Neural cell (in vitro differentiated cells): ENCODE results near the gene MTREX. TPM values are rescaled to one million over a fixed set of nuclear protein-coding genes. Genes with fewer than 3 reads are reported as not detected.

ENCODE experiments used
- H2AFZ ChIP-seq: fragments of 200-600, 300-800 bp; sonication (generic), shearing (Covaris generic); 2 replicates; pipeline ENCODE4 v1.6.0; 2014; ENCODE audit warnings: low read depth, mild to moderate bottlenecking, antibody characterized with exemption, low read length, moderate library complexity
- H3F3A ChIP-seq: fragments of 200-600 bp; shearing (Covaris generic); 2 replicates; pipeline ENCODE4 v1.6.1; 2016; ENCODE audit warnings: mild to moderate bottlenecking, moderate library complexity, mixed read lengths, antibody characterized with exemption, low read length; ENCODE audit not compliant: insufficient read depth, poor library complexity, severe bottlenecking
- H3K27ac ChIP-seq: fragments of 200-600, 300-800 bp; sonication (generic), shearing (Covaris generic); 2 replicates; pipeline ENCODE4 v1.5.1; 2014; ENCODE audit warnings: mild to moderate bottlenecking, low read length, moderate library complexity
- H3K27me3 ChIP-seq: fragments of 300-800, 200-600 bp; sonication (generic), shearing (Covaris generic); 2 replicates; pipeline ENCODE4 v1.6.0; 2014; ENCODE audit warnings: mild to moderate bottlenecking, low read depth, low read length, moderate library complexity; ENCODE audit not compliant: insufficient read depth
- H3K36me3 ChIP-seq: fragments of 300-800, 200-600 bp; sonication (generic), shearing (Covaris generic); 2 replicates; pipeline ENCODE4 v1.5.1; 2014; ENCODE audit warnings: mild to moderate bottlenecking, antibody characterized with exemption, low read length, moderate library complexity; ENCODE audit not compliant: insufficient read depth
- H3K4me2 ChIP-seq: fragments of 300-800, 200-600 bp; sonication (generic), shearing (Covaris generic); 2 replicates; pipeline ENCODE4 v1.6.0; 2014; ENCODE audit warnings: mild to moderate bottlenecking, low read length
- H3K4me3 ChIP-seq: fragments of 300-800, 200-600 bp; sonication (generic), shearing (Covaris generic); 2 replicates; pipeline ENCODE4 v1.5.1; 2014; ENCODE audit warnings: mild to moderate bottlenecking, low read length, moderate library complexity
- H3K79me2 ChIP-seq: fragments of 200-600 bp; shearing (Covaris generic); replicated peaks from 2 replicates; pipeline ENCODE4 v1.6.0; 2014; ENCODE audit warnings: mild to moderate bottlenecking, low read length, moderate library complexity; ENCODE audit not compliant: insufficient read depth
- H3K9ac ChIP-seq: fragments of 300-800, 200-600 bp; sonication (generic), shearing (Covaris generic); 2 replicates; pipeline ENCODE4 v1.6.1; 2016; ENCODE audit warnings: mild to moderate bottlenecking, low read length, mixed read lengths
- H3K9me2 ChIP-seq: fragments of 200-600 bp; shearing (Covaris generic); 2 replicates; pipeline ENCODE4 v1.6.1; 2016; ENCODE audit warnings: mild to moderate bottlenecking, low read length, mixed read lengths; ENCODE audit not compliant: insufficient read depth
- H3K9me3 ChIP-seq: fragments of 200-600, 300-800 bp; sonication (generic), shearing (Covaris generic); 2 replicates; pipeline ENCODE4 v1.6.1; 2016; ENCODE audit warnings: mild to moderate bottlenecking, mixed run types, low read length, moderate library complexity, mixed read lengths
- H4K20me1 ChIP-seq: fragments of 200-600 bp; shearing (Covaris generic); 2 replicates; pipeline ENCODE4 v1.6.1; 2016; ENCODE audit warnings: mild to moderate bottlenecking, mixed run types; ENCODE audit not compliant: insufficient read depth
- EP300 ChIP-seq: fragments of 450-650 bp; conservative IDR thresholded peaks from 2 replicates; pipeline ENCODE4 v1.6.1; 2014; ENCODE audit warnings: antibody characterized with exemption, mild to moderate bottlenecking, moderate library complexity; ENCODE audit not compliant: poor library complexity, severe bottlenecking
- EZH2 ChIP-seq: fragments of 200-600, 300-800 bp; shearing (Covaris generic), sonication (generic); IDR thresholded peaks from 2 replicates; pipeline ENCODE4 v1.6.1; 2014; ENCODE audit warnings: antibody characterized with exemption, low read length, borderline replicate concordance, mild to moderate bottlenecking; ENCODE audit not compliant: insufficient read depth, poor library complexity, severe bottlenecking
- MXI1 ChIP-seq: fragments of 450-650 bp; conservative IDR thresholded peaks from 2 replicates; pipeline ENCODE4 v1.6.1; 2014; ENCODE audit warnings: antibody characterized with exemption, mild to moderate bottlenecking; ENCODE audit not compliant: poor library complexity, severe bottlenecking
- POLR2AphosphoS5 ChIP-seq: IDR thresholded peaks from 2 replicates; pipeline ENCODE4 v1.6.1; 2012
- RAD21 ChIP-seq: fragments of 450-650 bp; conservative IDR thresholded peaks from 2 replicates; pipeline ENCODE4 v1.6.1; 2014; ENCODE audit warnings: antibody characterized with exemption, mild to moderate bottlenecking, moderate library complexity
- REST ChIP-seq: IDR thresholded peaks from 2 replicates; pipeline ENCODE4 v1.6.1; 2012; ENCODE audit warnings: borderline replicate concordance
- SMC3 ChIP-seq: fragments of 450-650 bp; conservative IDR thresholded peaks from 2 replicates; pipeline ENCODE4 v1.6.1; 2014; ENCODE audit warnings: antibody characterized with exemption, mild to moderate bottlenecking, moderate library complexity; ENCODE audit not compliant: poor library complexity
- TAF1 ChIP-seq: IDR thresholded peaks from 2 replicates; pipeline ENCODE4 v1.6.1; 2012; ENCODE audit warnings: low read depth
- polyA plus RNA-seq: library from polyadenylated mRNA; depleted of rRNA; stranded (reverse); fragments of >200 nt; gene quantifications from 2 replicates; pipeline ENCODE4 v1.2.3, GENCODE V29; 2014
- TF ChIP-seq, protein P1 (sequence below): fragments of 450-650 bp; IDR thresholded peaks from 2 replicates; pipeline ENCODE4 v1.5.1; 2014; ENCODE audit warnings: antibody characterized with exemption, mild to moderate bottlenecking, moderate library complexity; ENCODE audit not compliant: poor library complexity, severe bottlenecking

The MTREX gene
- polyA plus RNA-seq, 1 donor from 2014 or later, result 77.6 TPM

DNA sequence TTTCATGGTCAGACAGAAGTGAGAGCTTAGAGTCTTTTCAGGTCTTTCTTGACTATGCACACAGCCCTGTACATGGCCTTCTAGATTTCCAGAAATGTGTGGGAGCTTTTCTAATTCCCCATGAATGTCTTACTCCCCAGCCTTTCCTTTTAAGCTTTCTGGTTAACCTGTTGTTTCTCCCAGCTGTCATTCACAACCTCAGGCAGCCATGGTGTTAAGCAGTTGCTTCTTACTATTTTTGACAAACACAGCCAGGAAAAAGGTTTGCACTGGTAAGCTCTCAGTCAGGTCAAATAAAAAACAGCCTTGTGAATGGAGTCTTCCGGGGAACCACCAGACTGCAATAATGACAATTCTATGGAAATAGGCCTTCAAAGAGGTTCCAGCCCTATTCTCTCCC, 84.9 kb downstream of the MTREX start:
- no peaks in the 10 kb centered on the region for H3F3A ChIP-seq
- H4K20me1 ChIP-seq, result no peaks in the 10 kb centered on the region
- no peaks in the 10 kb centered on the region for H3K79me2 ChIP-seq
- no peak overlapping the region for H3K4me2 ChIP-seq
- H3K4me3 ChIP-seq, result no peak overlapping the region
- H3K36me3 ChIP-seq, result peaks cover 6% of the 10 kb centered on the region
- TF ChIP-seq TAF1, result no peak
- TF ChIP-seq EP300, result no peak
- TF ChIP-seq RAD21, result no peak
- TF ChIP-seq, protein P1, sequence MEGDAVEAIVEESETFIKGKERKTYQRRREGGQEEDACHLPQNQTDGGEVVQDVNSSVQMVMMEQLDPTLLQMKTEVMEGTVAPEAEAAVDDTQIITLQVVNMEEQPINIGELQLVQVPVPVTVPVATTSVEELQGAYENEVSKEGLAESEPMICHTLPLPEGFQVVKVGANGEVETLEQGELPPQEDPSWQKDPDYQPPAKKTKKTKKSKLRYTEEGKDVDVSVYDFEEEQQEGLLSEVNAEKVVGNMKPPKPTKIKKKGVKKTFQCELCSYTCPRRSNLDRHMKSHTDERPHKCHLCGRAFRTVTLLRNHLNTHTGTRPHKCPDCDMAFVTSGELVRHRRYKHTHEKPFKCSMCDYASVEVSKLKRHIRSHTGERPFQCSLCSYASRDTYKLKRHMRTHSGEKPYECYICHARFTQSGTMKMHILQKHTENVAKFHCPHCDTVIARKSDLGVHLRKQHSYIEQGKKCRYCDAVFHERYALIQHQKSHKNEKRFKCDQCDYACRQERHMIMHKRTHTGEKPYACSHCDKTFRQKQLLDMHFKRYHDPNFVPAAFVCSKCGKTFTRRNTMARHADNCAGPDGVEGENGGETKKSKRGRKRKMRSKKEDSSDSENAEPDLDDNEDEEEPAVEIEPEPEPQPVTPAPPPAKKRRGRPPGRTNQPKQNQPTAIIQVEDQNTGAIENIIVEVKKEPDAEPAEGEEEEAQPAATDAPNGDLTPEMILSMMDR, result no peak
- no peak for TF ChIP-seq POLR2AphosphoS5
- TF ChIP-seq REST, result no peak
- no peak for TF ChIP-seq MXI1
- TF ChIP-seq EZH2, result no peak
- TF ChIP-seq SMC3, result no peak
- no peaks in the 10 kb centered on the region for H3K27me3 ChIP-seq
- no peaks in the 10 kb centered on the region for H3K9me3 ChIP-seq
- H2AFZ ChIP-seq, result no peak overlapping the region
- H3K9me2 ChIP-seq, result no peaks in the 10 kb centered on the region
- no peak overlapping the region for H3K27ac ChIP-seq
- H3K9ac ChIP-seq, result no peak overlapping the region

- no peaks in the 10 kb centered on the region for H3K9me3 ChIP-seq
- no peaks in the 10 kb centered on the region for H4K20me1 ChIP-seq
- H3K4me2 ChIP-seq, result no peak overlapping the region
- no peaks in the 10 kb centered on the region for H3K79me2 ChIP-seq
- TF ChIP-seq TAF1 (no peak), POLR2AphosphoS5 (no peak), EP300 (no peak), EZH2 (no peak), REST (no peak), MXI1 (no peak), SMC3 (no peak)
- TF ChIP-seq, protein P1, result no peak
- H3F3A ChIP-seq, result no peaks in the 10 kb centered on the region
- peaks cover 6% of the 10 kb centered on the region for H3K36me3 ChIP-seq
- no peak overlapping the region for H3K27ac ChIP-seq
- H3K4me3 ChIP-seq, result no peak overlapping the region
- H3K27me3 ChIP-seq, result no peaks in the 10 kb centered on the region
- no peak overlapping the region for H2AFZ ChIP-seq
- H3K9me2 ChIP-seq, result no peaks in the 10 kb centered on the region
- H3K9ac ChIP-seq, result no peak overlapping the region
Measured at GRCh38 chr5:55393501-55394175, 85.8 kb downstream of the MTREX start.
